ENCODE results near the gene ETV3.

The ETV3 gene

DNA sequence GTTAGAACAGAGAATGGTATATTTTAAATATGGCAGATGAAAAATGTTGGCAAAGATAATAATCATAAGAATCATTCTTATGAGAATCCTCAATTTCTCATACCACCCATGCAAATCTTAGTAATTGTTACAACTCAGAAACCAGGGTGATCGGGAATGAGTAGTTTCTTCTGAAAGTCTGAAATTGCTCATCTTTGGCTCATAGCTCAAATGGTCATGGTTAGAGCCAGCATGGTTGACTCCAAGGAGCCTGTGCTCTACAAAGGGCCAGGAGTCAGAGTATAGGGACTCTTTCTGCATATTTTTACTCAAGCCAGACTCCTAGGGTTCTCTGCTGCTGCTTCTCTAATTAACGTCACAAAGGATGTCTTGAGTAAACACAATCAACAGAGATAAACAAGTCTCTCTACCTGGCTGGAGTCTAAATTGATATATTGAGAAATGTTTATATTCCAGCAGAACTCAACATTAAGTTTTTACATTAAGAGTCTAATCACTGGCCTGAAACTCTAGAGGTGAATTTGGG, 1.9 kb upstream of the ETV3 start:
- in situ Hi-C loops (cut with HindIII; ENCODE audit: low sequenced_read_pairs), result no loop called here

DNA sequence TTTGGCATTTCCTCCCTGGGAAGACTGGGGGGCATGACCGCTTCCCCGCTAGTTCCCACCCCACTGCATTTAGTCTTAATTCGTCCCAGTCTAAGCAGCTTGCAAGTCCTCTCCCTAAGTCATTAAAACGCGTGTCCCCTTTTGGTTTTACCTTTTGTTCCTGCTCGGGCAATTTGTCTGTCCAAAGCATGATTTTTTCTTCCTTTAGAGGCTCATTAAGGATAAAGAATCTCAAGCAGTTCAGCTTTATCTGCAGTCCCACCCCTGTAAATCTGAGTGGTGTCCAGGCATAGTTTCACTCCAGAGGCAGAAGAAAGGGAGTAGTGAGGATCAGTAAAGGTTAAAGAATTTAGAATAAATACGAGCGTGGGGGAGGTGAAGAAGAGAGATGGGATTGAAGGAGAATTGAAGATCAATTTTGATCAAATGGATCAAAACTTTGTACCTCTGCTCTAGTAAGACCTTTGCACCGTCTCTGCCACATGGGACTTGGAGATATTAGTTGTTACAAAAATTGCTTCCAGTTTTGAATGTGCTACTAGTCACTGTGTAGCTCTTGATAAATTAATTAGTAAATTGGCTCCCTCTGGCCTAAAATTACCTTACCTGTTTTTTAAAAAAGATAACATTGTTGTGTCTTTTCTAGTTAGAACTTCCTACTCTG, 989 bp upstream of the ETV3 start:
- in situ Hi-C loops (cut with HindIII; ENCODE audit: low sequenced_read_pairs), result no loop called here

DNA sequence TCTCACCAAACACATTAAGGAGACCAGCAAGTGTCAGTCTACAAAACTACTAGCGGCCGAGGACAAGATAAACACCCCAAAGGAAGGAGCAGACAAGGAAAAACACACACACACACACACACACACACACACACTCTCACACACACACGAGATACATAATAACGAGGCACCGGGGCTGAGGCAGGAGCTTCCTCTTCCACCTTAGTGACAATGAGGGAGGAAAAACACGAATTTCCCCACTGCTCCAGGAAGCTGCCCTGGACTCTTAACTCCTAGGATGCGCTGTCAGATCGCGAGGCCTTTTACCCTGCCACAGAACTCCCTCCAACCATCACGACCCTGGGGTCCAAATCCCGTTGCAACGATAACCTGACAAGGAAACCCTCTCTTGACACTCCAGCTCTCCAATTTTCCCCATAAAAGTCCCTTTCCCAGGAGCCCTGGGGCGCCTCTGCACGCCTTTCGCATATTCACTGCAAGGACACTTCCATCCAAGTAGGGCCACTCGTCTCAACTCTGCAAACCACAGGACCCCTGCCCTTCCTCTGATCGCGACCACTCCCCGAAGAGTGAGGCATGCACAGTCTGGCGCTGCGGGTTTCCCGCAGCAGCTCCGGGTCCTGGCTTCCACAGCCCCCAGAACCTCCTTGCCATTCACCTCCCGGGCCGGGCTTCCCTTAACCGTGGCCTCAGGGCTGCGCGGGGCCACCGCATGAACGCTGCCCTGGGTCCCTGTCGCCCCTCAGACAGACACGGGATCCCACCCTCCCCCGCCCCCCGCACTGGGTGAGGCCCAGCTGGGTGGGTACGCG, 581 bp downstream of the ETV3 start:
- in situ Hi-C loops (cut with HindIII; ENCODE audit: low sequenced_read_pairs), result no loop called here

DNA sequence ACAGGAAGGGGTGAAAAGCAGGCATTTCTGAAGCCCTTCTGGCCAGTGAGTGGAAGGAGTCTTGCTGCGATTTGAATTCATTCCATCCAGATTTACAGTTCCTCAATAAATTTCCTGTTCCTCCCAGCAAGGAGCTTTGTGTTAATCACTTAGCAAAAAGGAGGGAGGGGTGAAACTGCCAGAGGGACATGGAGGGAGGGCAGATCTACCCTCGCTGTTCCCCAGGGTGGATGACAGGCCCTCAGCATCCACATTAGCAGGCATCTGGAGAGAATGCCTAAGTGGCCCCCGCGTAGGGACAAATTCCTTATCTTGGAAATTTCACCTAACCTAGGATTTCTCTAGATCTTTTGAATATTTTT, 1.2 kb downstream of the ETV3 start:
- in situ Hi-C loops (cut with HindIII; ENCODE audit: low sequenced_read_pairs), result no loop called here

DNA sequence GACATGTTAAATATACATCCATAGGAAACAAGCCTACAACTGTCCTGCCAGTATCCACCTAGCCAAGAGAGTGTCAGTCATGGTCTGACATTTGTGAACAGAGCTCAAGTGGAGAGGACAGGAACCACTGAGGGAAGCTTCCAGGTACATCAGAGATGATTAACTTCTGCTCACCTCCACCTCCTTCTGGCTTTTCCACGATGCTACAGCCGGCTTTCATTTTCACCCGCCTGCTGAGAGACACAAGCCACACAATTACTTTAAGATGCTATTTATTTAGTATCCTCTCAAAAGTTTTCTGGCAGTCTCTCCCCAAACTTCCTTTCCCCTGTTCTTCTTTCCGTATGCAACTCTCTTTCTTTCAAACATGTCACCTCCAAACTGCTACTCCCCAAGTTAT, 2.1 kb downstream of the ETV3 start:
- in situ Hi-C loops (cut with HindIII; ENCODE audit: low sequenced_read_pairs), result no loop called here

DNA sequence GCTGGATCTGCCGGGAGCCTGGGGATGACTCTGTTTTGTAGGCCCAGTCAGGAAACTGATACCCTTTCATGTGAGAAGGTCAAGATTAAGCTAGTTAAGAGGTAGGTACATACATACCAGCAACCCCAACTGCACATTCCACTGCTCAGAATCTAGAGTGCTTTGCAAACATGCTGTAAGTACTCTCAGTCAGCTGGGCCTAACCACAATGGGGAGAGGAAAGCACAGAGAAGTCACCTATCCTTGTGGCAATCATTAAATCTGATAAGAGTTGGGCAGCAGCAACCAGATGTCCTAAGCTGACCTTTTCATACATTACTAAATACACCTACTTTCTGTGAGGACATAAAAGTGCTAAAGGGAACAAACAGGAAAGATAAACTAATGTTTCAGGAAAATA, 2.5 kb downstream of the ETV3 start:
- in situ Hi-C loops (cut with HindIII; ENCODE audit: low sequenced_read_pairs), result no loop called here

DNA sequence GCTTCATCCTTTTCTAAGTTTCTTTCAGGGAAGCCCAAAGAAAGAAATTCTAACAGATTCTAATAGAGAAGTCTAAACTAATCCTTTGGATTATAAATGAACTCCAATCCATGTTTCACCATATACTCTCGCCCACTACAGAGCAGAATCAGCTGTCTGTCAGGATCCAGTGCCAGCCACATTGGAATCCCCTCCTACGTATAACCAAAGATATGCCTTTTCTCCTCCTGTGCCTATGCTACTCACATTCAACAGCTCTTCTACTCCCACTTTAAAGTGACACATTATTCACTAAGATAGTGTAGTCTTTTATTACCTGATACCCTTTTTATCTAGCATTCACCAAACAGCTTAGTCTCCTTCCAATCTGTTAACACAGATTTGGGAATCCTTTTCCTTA, 3.1 kb downstream of the ETV3 start:
- in situ Hi-C loops (cut with HindIII; ENCODE audit: low sequenced_read_pairs), result no loop called here

DNA sequence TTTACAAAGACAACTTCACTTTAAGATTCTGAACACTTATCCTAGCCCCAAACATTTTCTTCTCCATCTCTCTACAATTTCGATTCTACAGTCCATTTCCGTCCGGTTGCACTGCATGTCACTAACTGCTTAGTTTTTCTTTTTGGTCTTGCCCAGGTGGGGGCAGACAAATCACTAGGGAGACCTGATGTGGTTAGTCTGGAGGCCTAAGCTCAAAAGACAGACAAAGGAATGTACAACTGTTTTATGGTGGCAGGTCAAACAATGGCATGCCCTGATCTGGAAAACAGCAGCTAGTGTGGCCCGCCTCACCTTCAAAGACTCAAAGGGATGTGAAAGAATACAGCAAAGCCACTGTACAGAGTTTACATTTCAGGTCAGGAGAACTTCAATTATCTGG, 3.8 kb downstream of the ETV3 start:
- in situ Hi-C loops (cut with HindIII; ENCODE audit: low sequenced_read_pairs), result no loop called here

DNA sequence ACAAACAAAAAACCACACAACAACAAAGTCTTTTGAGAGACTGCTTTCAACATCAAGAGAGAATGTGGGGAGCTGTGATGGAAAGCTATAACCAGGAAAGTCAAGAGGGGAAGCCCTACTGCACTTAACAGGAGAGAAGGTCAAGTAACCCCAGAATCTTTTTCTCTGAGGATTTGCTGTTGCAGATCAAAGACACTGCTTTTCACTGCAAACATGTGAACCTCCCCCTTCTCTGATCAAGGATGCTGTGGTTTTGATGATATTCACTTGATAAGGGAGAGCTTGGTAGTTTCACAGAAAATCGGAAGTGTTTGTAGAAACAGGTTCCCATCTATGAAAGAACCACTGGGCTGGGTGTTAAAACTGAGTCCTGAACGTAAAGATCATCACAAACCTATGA, 4.8 kb downstream of the ETV3 start:
- in situ Hi-C loops (cut with HindIII; ENCODE audit: low sequenced_read_pairs), result no loop called here

DNA sequence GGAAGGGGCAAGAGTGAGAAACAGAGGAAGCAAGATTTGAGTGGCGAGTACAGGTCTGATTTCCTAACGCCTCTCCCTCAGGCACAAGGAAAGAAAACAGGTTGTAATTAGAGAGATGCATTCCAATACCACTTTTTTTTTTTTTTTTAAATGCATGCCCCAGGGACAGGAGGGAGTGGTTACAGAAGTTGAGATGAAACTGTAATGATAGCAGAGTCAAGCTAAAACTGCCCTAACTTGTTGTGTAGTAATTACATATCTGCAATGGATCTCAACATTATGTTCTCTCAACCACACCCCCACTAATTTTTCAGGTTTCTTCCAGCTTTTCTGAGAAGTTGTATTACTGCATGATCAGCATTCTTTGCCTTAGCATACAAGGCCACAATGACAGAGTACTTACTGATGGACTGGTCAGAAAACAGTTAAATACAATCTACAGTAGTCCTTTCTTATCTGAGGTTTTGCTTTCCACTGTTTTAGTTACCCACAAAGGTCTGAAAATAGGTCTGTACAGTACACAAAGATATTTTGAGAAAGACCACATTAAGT, 5.5 kb downstream of the ETV3 start:
- in situ Hi-C loops (cut with HindIII; ENCODE audit: low sequenced_read_pairs), result no loop called here

DNA sequence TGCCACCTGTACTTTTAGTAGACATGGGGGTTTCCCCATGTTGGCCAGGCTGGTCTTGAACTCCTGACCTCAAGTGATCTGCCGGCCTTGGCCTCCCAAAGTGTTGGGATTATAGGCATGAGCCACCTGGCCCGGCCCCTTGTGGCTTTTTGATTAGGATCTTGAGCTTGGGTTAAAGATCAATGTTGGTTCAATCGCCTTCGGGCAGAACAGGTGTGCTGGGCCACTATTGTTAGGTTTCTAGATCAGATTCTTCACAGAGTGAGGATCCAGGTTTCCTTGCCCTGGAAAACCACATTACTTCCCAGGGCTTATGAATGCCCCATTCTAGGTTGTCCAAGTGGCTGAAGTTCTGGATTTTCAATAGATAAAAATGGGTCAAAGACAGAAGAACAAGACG, 6.1 kb downstream of the ETV3 start:
- in situ Hi-C loops (cut with HindIII; ENCODE audit: low sequenced_read_pairs), result no loop called here

DNA sequence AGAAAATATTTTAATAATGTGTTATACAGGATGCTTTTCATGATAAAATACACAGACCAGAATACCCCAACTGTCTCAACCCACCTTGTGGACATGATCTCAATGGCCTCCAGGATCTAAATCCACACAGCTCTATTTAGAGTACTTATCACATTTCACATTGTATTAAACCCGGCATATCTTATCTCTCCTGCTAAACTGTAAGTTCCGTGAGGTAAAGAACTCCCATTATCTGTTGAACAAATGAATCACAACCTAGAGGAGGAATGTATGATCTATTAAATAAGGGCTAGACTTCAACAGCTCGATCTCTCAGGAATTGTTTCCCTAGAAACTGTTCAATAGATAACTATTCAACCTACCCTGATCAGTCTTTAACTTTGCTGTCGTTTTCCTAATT, 6.9 kb downstream of the ETV3 start:
- in situ Hi-C loops (cut with HindIII; ENCODE audit: low sequenced_read_pairs), result no loop called here

DNA sequence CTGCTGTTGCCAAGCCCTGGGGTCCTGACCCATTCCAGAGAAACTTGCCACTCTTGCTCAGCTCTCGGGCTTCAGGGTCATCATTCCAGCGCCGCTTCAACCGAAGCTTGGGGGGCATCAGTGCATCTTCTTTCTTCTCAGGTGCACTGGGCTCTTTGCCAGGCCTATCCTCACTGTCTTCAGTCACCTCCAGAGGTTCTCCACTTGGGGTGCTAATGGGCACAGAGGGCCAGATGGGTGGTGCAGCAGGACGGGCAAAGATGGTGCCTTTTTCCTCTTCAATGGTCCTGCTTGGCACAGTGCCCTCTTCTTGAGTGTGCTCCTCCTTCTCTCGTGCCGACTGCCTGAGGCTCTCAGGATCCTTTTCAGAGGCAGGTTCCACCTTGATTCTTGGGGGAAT, 13.3 kb downstream of the ETV3 start:
- in situ Hi-C loops (cut with HindIII; ENCODE audit: low sequenced_read_pairs), result no loop called here

DNA sequence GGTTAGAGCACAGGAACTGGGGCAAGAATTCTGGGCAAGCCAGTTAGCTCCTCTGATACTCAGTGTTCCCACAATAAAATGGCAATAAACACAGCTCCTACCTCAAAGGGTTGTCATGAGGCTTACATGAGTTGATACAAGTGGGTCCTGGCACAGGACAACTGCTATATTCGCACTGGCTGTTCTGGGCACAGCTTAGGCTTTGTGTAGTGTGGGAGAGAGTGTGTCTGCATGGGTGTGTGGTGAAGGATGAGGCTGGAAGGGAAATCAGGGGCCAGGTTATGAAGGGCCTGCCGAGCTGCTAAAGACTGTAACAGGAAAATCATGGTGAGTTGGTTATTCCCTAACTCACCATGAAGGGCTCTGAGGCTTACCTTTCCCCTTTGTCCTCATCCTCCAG, 18.7 kb downstream of the ETV3 start:
- in situ Hi-C loops (cut with HindIII; ENCODE audit: low sequenced_read_pairs), result no loop called here

DNA sequence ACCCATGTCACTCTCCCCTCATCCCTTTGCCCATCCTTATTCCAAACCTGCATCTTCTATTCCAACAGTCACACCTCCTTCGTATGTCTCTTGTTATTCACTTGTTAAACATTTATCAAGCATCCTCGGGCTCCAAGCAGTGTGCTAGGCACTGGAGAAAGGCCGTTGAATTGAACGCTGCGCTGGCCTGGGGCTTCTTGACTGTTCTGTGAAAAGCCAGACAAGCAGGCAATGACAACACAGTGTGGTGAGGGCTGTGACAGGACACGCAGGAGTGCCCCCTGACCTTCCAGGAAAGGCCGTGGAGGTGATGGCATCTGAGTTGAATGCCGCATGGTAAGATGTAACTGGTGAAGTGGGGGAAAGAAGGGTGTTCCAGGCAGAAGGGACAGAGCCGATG, 19.2 kb downstream of the ETV3 start:
- in situ Hi-C loops (cut with HindIII; ENCODE audit: low sequenced_read_pairs), result no loop called here

DNA sequence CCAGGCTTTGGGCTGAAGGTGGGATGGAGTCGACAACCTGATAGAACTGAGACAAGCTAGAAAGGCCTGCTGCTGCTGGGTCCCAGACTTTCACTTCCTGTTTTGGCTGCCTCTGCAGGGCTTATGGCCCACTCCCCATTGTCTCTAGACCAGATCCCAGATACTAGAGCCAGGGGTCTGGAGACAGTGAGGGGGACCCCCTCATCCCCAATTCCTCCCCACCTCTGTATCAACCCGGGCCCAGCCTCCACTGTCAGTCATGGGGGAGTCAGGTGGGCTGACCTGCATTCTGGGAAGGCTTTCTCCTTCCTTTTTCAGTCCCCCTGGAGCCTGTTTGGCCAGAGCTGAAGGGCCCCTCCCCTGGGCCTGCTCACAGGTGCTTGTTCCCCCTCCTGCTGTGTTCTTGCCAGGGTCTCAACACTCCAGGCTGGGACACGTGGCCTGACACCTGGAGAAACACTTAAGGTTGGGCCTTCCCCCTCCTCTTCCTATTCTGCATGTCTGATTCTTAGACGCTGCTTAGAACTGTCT, 20.6 kb downstream of the ETV3 start:
- in situ Hi-C loops (cut with HindIII; ENCODE audit: low sequenced_read_pairs), result no loop called here

DNA sequence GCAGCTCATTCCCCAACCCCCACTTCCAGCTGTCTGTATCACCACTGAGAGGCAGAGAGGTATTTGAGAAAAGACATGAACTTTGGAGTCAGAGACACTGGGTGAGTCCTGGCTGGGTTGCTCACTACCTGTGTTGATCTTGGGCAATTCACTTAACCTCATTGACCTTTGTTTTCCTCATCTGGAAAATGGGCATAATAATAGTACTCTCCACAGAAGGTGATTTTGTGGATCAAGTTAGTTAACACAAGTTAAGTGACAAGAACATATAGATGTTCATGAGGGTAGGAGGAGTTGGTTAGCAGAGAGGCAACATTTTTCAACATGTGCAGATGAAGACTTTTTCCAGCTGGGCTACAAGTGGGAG, 21.5 kb downstream of the ETV3 start:
- in situ Hi-C loops (cut with HindIII; ENCODE audit: low sequenced_read_pairs), result no loop called here

DNA sequence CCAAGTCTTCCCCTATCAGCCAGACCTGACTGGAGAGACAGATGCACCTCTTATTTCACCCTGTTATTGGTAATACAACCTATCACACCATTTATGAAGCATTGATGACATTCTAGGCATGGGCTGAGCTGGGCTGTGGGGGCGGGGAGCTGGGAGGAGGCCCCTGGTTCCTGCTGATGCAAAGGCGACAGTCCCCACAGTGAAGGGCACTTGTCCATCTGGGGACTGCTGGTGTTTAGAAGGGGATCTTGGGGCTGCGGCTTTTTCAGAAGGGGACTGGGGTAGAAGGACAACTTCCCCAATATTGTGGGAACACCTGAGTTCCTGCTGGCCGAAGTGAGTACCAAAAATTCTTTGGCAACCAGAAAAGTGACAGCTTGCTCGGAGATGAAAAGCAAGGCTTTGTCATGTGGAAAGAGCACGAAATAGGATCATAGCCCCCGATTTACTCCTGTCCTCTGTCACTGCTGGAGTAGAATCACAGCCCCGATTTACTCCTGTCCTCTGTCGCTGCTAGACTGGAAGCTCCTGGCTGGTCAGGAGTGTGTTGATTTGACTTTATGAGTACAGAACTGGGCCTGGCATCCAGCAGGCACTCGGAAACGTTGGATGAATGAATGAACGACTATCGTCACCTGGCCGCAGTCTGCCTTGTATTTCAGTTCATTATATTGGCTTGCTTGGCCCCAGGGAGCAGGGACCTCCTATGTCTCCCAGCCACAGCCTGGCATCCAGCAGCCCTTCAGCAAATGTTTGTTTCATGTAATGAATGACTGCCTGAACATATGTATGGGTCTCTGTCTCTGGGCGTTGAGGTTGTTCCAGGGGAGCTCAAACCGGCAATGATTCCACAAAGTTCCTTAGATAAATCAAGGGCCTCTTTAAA, 22.1 kb downstream of the ETV3 start:
- in situ Hi-C loops (cut with HindIII; ENCODE audit: low sequenced_read_pairs), result no loop called here

DNA sequence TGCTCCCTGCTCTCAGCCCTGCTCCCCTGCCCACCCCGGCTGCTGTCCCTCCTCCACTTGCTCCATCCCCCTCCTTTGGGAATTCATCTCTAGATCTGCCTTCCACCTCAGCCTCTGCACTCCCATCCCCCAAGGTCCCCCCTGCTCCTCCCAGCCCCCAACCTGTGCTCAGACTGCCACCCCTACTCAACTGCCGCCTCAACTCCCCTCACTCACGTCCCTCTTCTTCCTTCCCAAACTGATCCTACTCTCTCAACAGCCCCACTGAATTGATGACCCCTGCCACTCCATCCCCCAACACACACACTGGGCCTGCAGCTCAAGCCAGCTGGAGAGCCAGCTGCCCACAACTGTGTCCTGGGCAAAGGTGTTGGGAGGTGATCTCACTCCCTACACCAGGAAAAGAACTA, 22.8 kb downstream of the ETV3 start:
- in situ Hi-C loops (cut with HindIII; ENCODE audit: low sequenced_read_pairs), result no loop called here

DNA sequence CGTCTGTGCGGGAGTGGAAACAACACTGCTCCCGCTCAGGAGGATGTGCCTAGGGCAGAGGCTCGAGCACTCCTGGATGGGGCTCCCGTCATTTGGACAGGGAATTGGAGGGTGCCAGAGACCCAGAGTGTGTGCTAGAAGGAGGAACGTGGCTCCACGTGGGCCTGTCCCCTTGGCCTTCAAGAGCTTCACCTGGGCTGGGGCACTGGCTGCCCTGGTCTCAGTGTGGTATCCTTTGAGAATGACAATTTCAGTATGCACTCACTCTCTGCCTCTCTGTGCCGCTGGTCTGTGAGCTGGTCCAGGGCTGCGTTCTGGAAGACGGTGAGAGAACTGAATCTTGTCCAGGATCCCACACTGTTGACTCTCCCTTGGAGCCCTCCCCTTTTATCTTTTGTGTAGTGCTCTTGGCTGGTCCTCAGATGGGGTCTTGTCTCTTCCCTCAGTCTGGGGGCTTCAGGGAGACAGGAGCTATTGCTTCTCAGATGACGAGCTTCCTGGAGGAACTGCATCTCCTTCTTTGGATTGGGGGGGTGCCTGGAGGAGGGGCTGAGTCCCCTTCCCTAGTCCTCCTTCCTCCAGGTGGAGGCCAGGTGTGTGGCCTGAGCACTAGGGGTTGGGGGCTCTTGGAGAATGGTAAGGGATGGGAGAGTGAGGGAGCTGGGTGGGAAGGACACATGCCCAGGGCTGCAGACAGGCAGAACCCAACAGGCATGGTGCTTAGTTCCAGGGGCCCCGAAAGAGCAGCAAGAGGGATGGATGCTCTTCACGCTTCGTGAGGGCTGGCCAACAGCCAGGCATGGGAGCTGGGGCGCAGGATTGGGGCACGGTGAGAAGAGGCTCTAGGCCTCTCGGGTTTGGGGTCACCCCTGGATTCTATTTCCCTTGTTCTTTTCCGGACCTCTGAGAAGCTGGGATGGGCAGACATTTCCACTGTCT, 23.7 kb downstream of the ETV3 start:
- in situ Hi-C loops (cut with HindIII; ENCODE audit: low sequenced_read_pairs), result no loop called here

Data from DLD1 (cell line).